HFFc6 (cell line): ENCODE data around the gene CA6. TPM values are rescaled to one million over a fixed set of nuclear protein-coding genes. Genes with fewer than 3 reads are reported as not detected.
A peak's percentile ranks its signal among the peaks of the same experiment; 100 is the strongest.

Source experiments
- DNase-seq: peaks from one replicate; pipeline ENCODE4 v3.0.0-alpha.2; 2018
- H3K27ac Mint-ChIP-seq: 2 replicates; pipeline ENCODE4 v1.8.0; 2020; ENCODE audit warnings: mild to moderate bottlenecking, mixed read lengths
- H3K27me3 Mint-ChIP-seq: 2 replicates; pipeline ENCODE4 v1.8.0; 2021; ENCODE audit warnings: mild to moderate bottlenecking, moderate library complexity, mixed read lengths; ENCODE audit not compliant: insufficient read depth
- H3K36me3 Mint-ChIP-seq: 2 replicates; pipeline ENCODE4 v1.8.0; 2021; ENCODE audit warnings: low read depth, mixed read lengths
- H3K4me1 Mint-ChIP-seq: 2 replicates; pipeline ENCODE4 v1.8.0; 2020; ENCODE audit warnings: low read depth, mixed read lengths
- H3K4me3 Mint-ChIP-seq: 2 replicates; pipeline ENCODE4 v1.8.0; 2020; ENCODE audit warnings: mild to moderate bottlenecking, moderate library complexity, mixed read lengths
- H3K9me3 Mint-ChIP-seq: 2 replicates; pipeline ENCODE4 v1.8.0; 2020; ENCODE audit warnings: mild to moderate bottlenecking, mixed read lengths
- total RNA-seq, 6 experiments: library from RNA; stranded (reverse); fragmentation: NEBNext Ultra II Directional; extraction: Animal tissue kit (Norgen Biotek cat#: 25700); gene quantifications; 2 replicates in 1 of 6; 3 replicates in 5 of 6; pipeline ENCODE4 v1.2.3, GENCODE V29; 2021
- TF ChIP-seq, protein P1 (sequence below): fragments of 200-600 bp; sonication (generic); IDR thresholded peaks from 2 replicates; pipeline ENCODE4 v1.5.0; 2021; ENCODE audit warnings: antibody characterized with exemption, mild to moderate bottlenecking

CA6 gene
- total RNA-seq, 6 experiments from 2014 or later, result not detected

- peak overlapping the region; percentile 69 for H3K4me3 Mint-ChIP-seq
- H3K27me3 Mint-ChIP-seq, result no peaks in the 10 kb centered on the region
- TF ChIP-seq, protein P1, sequence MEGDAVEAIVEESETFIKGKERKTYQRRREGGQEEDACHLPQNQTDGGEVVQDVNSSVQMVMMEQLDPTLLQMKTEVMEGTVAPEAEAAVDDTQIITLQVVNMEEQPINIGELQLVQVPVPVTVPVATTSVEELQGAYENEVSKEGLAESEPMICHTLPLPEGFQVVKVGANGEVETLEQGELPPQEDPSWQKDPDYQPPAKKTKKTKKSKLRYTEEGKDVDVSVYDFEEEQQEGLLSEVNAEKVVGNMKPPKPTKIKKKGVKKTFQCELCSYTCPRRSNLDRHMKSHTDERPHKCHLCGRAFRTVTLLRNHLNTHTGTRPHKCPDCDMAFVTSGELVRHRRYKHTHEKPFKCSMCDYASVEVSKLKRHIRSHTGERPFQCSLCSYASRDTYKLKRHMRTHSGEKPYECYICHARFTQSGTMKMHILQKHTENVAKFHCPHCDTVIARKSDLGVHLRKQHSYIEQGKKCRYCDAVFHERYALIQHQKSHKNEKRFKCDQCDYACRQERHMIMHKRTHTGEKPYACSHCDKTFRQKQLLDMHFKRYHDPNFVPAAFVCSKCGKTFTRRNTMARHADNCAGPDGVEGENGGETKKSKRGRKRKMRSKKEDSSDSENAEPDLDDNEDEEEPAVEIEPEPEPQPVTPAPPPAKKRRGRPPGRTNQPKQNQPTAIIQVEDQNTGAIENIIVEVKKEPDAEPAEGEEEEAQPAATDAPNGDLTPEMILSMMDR, result peak; percentile 23; the same call in 1 of the 2 replicates
- H3K9me3 Mint-ChIP-seq, result peaks cover 4% of the 10 kb centered on the region; the same call in 1 of the 2 replicates
- DNase-seq, result peak; percentile 59
- peak overlapping the region; percentile 88 for H3K27ac Mint-ChIP-seq
- peaks cover 4% of the 10 kb centered on the region; the same call in 1 of the 2 replicates for H3K36me3 Mint-ChIP-seq
- peaks cover 58% of the 10 kb centered on the region for H3K4me1 Mint-ChIP-seq
Measured at GRCh38 chr1:8903410-8903809, 42.3 kb upstream of the CA6 start.

DNA sequence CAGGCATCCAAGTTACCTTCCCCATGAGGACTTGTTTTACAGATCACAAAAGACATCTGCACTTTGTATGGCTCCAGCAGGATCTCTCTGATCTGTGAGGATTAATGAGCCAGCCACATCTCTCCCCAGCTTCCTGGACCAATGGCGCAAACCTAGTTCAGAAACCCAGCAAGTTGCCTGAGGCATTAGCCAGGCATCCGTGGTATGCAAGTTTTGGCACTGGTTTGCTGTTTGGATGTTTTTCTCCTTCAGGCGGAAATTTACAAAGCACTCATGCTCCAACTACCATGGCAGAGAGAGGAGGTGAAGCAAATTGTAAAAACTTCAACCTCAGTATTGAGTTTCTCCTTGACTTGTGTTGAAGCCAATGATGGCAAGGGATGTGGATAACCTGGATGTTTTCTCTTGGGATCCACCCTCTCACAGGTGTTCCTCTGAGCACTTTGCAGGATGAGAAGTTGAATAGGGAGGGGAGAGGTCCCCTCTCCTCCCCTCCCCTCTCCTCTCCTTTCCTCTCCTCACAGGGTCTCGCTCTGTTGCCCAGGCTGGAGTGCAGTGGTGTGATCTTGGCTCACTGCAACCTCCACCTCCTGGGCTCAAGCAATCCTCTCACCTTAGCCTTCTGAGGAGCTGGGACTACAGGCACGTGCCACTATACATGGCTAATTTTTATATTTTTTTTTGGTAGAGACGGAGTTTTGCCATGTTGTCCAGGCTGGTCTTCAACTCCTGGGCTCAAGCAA lies 41.6 kb upstream of the CA6 start:
- Mint-ChIP-seq H3K4me3 (peak overlapping the region; percentile 69), H3K27ac (peak overlapping the region; percentile 88)

GRCh38 chr1:8905582-8906191 lies 40.0 kb upstream of the CA6 start:
- H3K27ac Mint-ChIP-seq, result peak overlapping the region; percentile 47
- H3K4me1 Mint-ChIP-seq, result peaks cover 55% of the 10 kb centered on the region
- H3K9me3 Mint-ChIP-seq, result peaks cover 7% of the 10 kb centered on the region
- TF ChIP-seq, protein P1, result no peak
- no peak for DNase-seq
- H3K27me3 Mint-ChIP-seq, result peaks cover 1% of the 10 kb centered on the region; the same call in 1 of the 2 replicates
- no peak overlapping the region for H3K4me3 Mint-ChIP-seq
- no peaks in the 10 kb centered on the region for H3K36me3 Mint-ChIP-seq

More for the DNA sequence above, 41.6 kb upstream of the CA6 start:
- TF ChIP-seq, protein P1, result no peak; the same call in 1 of the 2 replicates
- Mint-ChIP-seq H3K4me1 (peaks cover 60% of the 10 kb centered on the region), H3K9me3 (no peaks in the 10 kb centered on the region), H3K27me3 (no peaks in the 10 kb centered on the region), H3K36me3 (no peaks in the 10 kb centered on the region)
- DNase-seq, result peak; percentile 97

DNA sequence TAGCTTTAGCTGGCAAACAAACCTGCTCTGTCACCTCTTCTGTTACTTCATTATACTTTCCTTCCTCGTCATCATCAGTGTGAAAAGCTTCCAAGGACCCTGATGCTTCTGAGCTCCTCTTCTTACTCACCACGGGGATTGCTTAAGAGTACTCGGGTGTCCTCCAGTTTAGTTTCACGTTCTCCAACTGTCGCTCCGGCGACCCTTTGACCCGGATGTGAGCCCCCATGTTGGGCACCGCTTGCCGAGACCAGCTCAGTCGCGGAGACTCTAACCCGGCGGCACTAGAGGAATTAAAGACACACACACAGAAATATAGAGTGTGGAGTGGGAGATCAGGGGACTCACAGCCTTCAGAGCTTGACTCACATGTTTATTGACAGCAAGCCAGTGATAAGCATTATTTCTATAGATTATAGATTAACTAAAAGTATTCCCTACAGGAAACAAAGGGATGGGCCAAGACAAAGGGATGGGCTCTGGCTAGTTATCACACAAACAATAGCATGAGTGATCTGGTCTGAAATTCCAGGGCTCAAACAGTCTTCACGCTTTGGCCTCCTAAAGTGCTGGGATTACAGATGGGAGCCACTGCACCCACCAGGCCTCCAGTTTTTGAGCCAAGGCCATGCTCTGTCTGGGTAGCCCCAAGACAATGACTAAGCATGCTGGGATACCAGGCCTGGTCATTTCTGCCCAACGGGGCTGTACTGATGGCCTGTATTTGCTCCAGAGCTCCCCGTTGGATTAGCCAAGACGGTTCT lies 37.1 kb upstream of the CA6 start:
- TF ChIP-seq, protein P1, result no peak
- Mint-ChIP-seq H3K4me1 (peaks cover 43% of the 10 kb centered on the region), H3K4me3 (no peak overlapping the region), H3K36me3 (no peaks in the 10 kb centered on the region), H3K9me3 (peaks cover 9% of the 10 kb centered on the region), H3K27me3 (peaks cover 1% of the 10 kb centered on the region; the same call in 1 of the 2 replicates), H3K27ac (no peak overlapping the region)
- DNase-seq, result no peak

- Mint-ChIP-seq H3K36me3 (no peaks in the 10 kb centered on the region), H3K27ac (no peak overlapping the region), H3K9me3 (peaks cover 9% of the 10 kb centered on the region), H3K27me3 (peaks cover 1% of the 10 kb centered on the region; the same call in 1 of the 2 replicates), H3K4me1 (peaks cover 30% of the 10 kb centered on the region), H3K4me3 (no peak overlapping the region)
- TF ChIP-seq, protein P1, result no peak
- DNase-seq, result no peak
Measured at GRCh38 chr1:8910331-8910730, 35.3 kb upstream of the CA6 start.
